Gastroesophageal sphincter (tissue), 3 donors: ENCODE results near the gene RGS16.

Experiments used
- CTCF ChIP-seq, 4 experiments: fragments of 200-600 bp in 2 of 4; fragments of 450-650 bp in 2 of 4; sonication (generic) in 1 of 4; IDR thresholded peaks; one replicate each; pipeline ENCODE4 v1.5.1; 2017 to 2019; ENCODE audit warnings: antibody characterized with exemption in 4 of 4, mild to moderate bottlenecking in 2 of 4, moderate library complexity in 2 of 4
- EP300 ChIP-seq: sonication (generic); formaldehyde crosslinking; IDR thresholded peaks from one replicate; pipeline ENCODE4 v1.6.1; 2017; ENCODE audit warnings: antibody characterized with exemption, mild to moderate bottlenecking
- POLR2AphosphoS5 ChIP-seq: sonication (generic); formaldehyde crosslinking; IDR thresholded peaks from one replicate; pipeline ENCODE4 v1.6.1; 2017; ENCODE audit warnings: antibody characterized with exemption

GRCh38 chr1:182643699-182644098, 39.5 kb upstream of the RGS16 start:
- TF ChIP-seq CTCF (IDR thresholded peaks at IDR 0.05) (no peak), POLR2AphosphoS5 (no peak), EP300 (no peak)
